Body of pancreas (tissue), 4 donors: ENCODE measurements around the gene RBMS3.

Experiments
- CTCF ChIP-seq, 7 experiments: fragments of 450-650 bp in 4 of 7; fragments of 200-600 bp in 3 of 7; sonication (generic) in 3 of 7; IDR thresholded peaks; one replicate each; pipeline ENCODE4 v1.5.1; 2016 to 2019; ENCODE audit warnings: antibody characterized with exemption in 7 of 7
- POLR2A ChIP-seq, 3 donors: fragments of 450-650 bp; IDR thresholded peaks; one replicate each; pipeline ENCODE4 v1.6.1; 2016; ENCODE audit warnings: antibody characterized with exemption in 3 of 3, mild to moderate bottlenecking in 2 of 3

- TF ChIP-seq CTCF (IDR thresholded peaks at IDR 0.05) = no peak
- no peak for TF ChIP-seq POLR2A (IDR thresholded peaks at IDR 0.05)
These were observed 578.9 kb downstream of the RBMS3 start for GRCh38 chr3:29859726-29860270.
